Iris pigment epithelial cell (primary cell): ENCODE data around the gene ZNF467.

Experiments
- DNase-seq: peaks from one replicate; pipeline ENCODE4 v3.0.0-alpha.2; 2011; ENCODE audit warnings: low read depth

ZNF467 gene

GRCh38 chr7:149785983-149786382 is 12.6 kb upstream of the ZNF467 start:
- DNase-seq = no peak

DNA sequence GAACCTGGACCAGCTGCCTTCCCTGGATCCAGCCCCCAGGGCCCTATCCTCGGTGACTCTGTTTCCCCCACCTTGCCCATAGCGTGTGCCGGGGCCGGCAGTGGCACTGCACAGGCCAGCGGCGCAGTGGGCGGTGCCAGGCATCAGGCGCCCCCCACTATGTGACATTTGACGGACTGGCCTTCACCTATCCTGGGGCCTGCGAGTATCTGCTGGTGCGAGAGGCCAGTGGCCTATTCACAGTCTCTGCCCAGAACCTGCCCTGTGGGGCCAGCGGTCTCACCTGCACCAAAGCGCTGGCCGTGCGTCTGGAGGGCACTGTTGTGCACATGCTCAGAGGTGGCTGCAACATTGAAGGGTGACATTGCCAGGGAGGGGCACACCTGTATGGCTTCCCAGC is 12.0 kb upstream of the ZNF467 start:
- DNase-seq = no peak

DNA sequence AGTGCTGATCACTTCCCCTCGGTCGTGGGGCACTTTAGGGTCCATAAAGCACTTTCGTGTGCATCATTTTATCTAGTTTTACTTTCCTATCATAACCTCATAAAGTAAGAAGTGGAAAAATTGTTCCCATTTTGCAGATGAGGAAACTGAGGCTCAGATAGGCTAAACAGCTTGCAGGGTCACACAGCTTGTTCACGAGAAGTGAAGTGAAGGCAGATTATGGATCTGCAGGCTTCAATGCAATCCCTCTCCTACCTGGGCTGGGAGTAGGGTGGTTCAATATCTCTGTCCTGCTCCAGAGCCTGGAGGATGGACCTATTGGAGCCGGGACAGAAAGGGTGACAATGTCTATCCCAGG is 10.8 kb upstream of the ZNF467 start:
- DNase-seq = no peak

GRCh38 chr7:149783386-149784250 is 10.2 kb upstream of the ZNF467 start:
- DNase-seq = no peak

DNA sequence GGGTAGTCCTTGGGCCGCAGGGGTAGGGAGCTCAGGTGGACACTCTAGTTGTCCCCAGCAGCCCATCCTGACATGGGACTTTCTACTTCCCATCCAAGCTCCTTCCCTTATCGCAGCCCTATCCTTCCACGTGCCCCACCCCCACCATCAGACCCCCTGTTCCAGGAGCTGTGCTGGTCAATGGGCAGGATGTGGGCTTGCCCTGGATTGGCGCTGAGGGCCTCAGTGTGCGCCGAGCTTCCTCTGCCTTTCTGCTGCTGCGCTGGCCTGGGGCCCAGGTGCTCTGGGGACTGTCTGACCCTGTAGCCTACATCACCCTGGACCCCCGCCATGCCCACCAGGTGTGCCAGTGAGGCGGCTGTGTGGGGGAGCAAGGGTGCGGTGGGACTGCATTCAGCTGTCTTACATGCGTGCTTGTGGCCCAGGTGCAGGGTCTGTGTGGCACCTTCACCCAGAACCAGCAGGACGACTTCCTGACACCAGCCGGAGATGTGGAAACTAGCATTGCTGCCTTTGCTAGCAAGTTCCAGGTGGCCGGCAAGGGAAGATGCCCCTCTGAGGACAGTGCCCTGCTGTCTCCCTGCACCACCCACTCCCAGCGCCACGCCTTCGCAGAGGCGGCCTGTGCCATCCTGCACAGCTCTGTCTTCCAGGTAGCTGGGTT is 9.4 kb upstream of the ZNF467 start:
- no peak for DNase-seq

GRCh38 chr7:149781921-149782320 is 8.5 kb upstream of the ZNF467 start:
- DNase-seq = no peak

GRCh38 chr7:149780636-149781419 is 7.4 kb upstream of the ZNF467 start:
- no peak for DNase-seq

GRCh38 chr7:149780056-149780455 is 6.7 kb upstream of the ZNF467 start:
- DNase-seq = no peak

- no peak for DNase-seq
Observed at GRCh38 chr7:149779502-149779805, 6.1 kb upstream of the ZNF467 start.

DNA sequence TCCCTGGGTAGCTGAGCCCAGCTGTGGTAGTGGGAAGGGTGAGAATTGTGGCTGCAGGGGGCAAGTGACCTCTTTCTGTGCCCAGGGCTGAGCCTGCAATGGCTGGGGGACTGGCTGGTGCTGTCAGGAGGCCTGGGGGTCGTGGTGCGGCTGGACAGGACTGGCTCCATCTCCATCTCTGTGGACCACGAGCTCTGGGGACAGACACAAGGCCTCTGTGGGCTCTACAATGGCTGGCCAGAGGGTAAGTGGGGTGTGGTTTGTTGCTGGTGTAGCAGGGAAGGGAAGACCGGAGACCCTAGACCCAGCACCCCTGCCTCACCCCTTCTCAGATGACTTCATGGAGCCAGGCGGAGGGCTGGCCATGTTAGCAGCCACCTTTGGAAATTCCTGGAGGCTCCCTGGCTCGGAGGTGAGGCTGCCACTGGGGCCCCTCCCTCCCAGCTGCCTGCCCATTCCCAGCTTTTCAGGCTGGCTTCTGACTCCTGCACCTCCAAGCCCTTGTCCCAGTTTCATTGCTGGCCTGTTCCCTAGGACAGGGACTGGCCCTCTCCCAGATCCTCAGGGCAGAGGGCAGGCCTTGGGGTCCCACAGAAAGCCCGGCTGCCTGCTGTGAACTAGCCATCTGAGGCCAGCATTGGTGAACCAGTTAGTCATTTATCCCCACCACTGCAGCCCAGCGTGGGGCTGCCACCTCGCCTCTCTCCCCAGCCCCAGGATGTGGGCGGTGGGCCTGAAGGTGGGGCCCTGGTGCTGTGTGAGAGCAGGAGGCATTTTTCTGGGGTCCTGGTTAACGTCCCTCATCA is 5.5 kb upstream of the ZNF467 start:
- DNase-seq = no peak

DNA sequence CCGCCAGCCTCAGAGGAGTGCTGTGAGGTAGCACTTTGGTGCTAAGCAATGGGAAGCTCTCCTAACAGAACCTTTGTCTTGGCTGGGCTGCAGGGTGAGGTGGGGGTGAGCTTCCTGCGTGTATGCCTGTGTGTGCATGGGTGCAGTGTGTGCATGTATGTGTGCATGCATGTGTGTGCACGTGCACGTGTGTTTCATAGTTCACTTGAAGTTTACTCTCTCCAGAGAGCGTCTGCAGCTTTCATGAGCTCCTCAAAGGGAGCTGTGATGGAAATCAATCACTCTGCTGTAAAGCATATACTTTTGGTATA is 4.9 kb upstream of the ZNF467 start:
- no peak for DNase-seq

DNA sequence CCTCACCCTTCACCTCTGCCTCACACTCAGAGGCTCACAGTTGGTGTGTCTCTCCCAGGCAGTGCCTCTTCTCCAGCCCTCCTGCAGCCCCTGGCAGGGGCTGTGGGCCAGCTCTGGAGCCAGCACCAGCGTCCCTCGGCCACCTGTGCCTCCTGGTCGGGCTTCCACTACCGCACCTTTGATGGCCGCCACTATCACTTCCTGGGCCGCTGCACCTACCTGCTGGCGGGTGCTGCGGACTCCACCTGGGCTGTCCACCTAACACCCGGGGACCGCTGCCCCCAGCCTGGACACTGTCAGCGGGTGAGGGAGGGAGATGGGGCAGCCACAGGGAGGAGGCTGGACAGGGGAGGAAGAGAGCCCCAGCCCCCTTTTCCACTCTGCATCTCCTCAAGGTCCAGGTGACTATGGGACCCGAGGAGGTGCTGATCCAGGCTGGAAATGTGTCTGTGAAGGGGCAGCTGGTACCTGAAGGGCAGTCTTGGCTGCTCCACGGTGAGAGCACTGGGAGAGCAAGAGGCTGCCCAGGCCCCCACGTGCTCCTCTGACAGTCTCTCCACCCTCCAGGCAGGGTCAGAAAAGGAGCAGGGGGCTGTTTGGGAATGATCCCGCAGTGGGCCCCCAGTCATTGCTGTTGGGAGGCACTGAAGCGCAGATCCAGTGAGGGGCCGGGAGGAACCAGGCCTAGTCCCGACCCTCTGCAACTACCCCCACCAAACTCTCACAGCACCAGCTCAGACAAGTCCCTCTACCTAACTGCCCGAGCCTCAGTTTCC is 4.4 kb upstream of the ZNF467 start:
- DNase-seq = no peak

DNA sequence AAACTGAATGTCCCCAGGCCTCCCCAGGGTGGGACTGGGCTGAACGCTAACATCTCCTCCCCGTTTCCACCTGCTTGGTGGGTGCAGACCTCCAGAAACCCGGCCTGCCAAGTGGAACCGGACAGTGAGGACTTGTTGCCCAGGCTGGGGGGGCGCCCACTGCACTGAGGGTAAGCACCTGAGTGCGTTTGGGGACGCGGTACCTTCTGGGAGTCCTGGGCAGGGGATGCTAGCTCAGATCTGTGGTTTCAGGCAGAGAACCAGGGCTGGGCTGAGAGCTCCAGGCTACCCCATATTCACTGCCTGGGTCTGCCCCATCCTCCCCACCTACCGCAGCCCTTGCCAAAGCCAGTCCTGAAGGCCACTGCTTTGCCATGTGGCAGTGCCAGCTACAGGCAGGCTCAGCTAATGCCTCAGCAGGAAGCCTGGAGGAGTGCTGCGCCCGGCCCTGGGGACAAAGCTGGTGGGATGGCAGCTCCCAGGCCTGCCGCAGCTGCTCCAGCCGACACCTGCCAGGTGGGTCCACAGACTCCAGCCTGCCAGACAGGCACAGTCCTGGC is 3.5 kb upstream of the ZNF467 start:
- no peak for DNase-seq

DNA sequence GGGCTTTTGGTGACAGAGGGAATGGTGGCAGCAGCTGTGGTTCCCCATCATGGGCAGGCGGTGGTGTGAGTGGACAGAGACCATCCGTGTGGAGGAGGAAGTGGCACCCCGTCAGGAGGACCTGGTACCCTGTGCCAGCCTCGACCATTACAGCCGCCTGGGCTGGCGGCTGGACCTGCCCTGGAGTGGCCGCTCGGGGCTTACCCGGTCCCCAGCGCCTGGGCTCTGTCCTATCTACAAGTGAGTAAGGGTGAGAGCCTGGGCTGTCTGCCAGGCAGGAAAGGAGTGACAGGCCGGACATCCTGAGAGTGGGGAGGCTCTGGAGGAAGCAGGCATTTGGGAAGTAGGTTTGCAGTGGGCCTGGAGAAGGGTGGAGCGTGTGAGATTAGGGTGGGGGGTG is 2.9 kb upstream of the ZNF467 start:
- DNase-seq = peak; percentile 11

GRCh38 chr7:149775176-149775556 is 1.8 kb upstream of the ZNF467 start:
- no peak for DNase-seq

- no peak for DNase-seq
Observed at GRCh38 chr7:149774237-149775175, 1.1 kb upstream of the ZNF467 start.

- DNase-seq = no peak
Observed at GRCh38 chr7:149772956-149773434, 393 bp downstream of the ZNF467 start.

- DNase-seq = no peak
Observed at GRCh38 chr7:149772241-149772955, 990 bp downstream of the ZNF467 start.

DNA sequence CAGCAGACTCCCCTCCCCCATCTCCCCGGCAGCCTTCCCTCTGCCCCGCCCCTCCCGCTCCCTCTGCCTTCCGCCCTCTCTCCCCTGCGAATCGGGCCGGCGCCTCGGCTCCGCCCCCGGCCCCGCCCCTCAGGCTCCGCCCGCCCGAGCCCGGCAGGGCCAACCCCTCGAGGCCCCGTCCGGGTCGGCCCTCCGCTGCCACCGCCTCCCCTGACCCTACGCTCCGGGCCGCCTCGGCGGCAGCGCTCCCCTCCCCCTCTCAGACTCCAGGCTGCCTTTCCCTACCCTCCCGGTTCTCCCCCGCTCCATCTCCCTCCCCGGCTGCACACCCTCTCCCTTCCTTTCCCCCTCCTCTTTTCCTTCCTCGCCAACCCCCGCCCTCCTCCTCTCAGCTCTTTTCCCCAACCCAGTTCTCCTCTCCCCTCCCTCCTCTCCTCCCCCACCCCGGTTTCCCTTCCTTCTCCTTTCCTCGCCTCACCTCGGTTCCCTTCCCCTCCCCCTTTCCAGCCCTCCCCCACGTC is 1.6 kb downstream of the ZNF467 start:
- peak; percentile 83 for DNase-seq
